Gastroesophageal sphincter (tissue), 3 donors: ENCODE data around the gene RIMBP2.

Experiments
- EP300 ChIP-seq: sonication (generic); formaldehyde crosslinking; IDR thresholded peaks from one replicate; pipeline ENCODE4 v1.6.1; 2017; ENCODE audit warnings: antibody characterized with exemption, mild to moderate bottlenecking
- POLR2A ChIP-seq, 2 donors: fragments of 450-650 bp; IDR thresholded peaks; one replicate each; pipeline ENCODE4 v1.6.1; 2017; ENCODE audit warnings: antibody characterized with exemption in 2 of 2, mild to moderate bottlenecking in 2 of 2, moderate library complexity in 1 of 2
- POLR2AphosphoS5 ChIP-seq: sonication (generic); formaldehyde crosslinking; IDR thresholded peaks from one replicate; pipeline ENCODE4 v1.6.1; 2017; ENCODE audit warnings: antibody characterized with exemption
- TF ChIP-seq, protein P1 (sequence below), 4 experiments: fragments of 200-600 bp in 2 of 4; fragments of 450-650 bp in 2 of 4; sonication (generic) in 1 of 4; IDR thresholded peaks; one replicate each; pipeline ENCODE4 v1.5.1; 2017 to 2019; ENCODE audit warnings: antibody characterized with exemption in 4 of 4, mild to moderate bottlenecking in 2 of 4, moderate library complexity in 2 of 4

DNA sequence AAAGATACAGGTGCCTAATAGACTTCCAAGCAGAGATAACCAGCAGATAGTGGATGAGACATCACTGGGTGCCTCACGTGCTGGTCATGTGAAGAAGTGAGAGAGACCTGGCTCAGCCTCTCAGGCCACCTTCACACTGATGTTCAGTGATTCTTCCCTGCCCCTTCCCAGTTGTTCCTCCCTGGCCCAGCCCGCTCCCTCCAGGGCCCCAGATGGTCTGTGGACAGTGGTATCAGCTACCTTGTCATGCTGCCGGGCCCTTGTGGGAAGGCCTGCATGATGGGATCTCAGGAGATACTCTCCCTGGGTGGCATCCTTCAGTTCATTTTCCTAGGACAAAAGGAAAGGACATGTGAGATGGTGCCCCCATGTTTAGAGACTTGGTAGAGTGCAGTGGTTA lies 198.5 kb downstream of the RIMBP2 start:
- TF ChIP-seq, protein P1, sequence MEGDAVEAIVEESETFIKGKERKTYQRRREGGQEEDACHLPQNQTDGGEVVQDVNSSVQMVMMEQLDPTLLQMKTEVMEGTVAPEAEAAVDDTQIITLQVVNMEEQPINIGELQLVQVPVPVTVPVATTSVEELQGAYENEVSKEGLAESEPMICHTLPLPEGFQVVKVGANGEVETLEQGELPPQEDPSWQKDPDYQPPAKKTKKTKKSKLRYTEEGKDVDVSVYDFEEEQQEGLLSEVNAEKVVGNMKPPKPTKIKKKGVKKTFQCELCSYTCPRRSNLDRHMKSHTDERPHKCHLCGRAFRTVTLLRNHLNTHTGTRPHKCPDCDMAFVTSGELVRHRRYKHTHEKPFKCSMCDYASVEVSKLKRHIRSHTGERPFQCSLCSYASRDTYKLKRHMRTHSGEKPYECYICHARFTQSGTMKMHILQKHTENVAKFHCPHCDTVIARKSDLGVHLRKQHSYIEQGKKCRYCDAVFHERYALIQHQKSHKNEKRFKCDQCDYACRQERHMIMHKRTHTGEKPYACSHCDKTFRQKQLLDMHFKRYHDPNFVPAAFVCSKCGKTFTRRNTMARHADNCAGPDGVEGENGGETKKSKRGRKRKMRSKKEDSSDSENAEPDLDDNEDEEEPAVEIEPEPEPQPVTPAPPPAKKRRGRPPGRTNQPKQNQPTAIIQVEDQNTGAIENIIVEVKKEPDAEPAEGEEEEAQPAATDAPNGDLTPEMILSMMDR (IDR thresholded peaks at IDR 0.05): no peak
- TF ChIP-seq POLR2A (IDR thresholded peaks at IDR 0.05) (no peak), EP300 (no peak), POLR2AphosphoS5 (no peak)
